ENCODE results near the gene TRPM3.

- TF ChIP-seq CTCF (IDR thresholded peaks at IDR 0.05; ENCODE audit: insufficient read depth, low read length) (no peak), REST (IDR thresholded peaks at IDR 0.05; ENCODE audit: insufficient replicate concordance, low read depth) (no peak), POLR2AphosphoS5 (IDR thresholded peaks at IDR 0.05; ENCODE audit: low read depth) (no peak), GABPA (IDR thresholded peaks at IDR 0.05; ENCODE audit: low read depth) (no peak), SPI1 (IDR thresholded peaks at IDR 0.05; ENCODE audit: borderline replicate concordance, low read depth) (no peak)
Measured at GRCh38 chr9:70935856-70936255, 185.6 kb downstream of the TRPM3 start.
